ENCODE measurements around the gene HOXD8.

Gene HOXD8

DNA sequence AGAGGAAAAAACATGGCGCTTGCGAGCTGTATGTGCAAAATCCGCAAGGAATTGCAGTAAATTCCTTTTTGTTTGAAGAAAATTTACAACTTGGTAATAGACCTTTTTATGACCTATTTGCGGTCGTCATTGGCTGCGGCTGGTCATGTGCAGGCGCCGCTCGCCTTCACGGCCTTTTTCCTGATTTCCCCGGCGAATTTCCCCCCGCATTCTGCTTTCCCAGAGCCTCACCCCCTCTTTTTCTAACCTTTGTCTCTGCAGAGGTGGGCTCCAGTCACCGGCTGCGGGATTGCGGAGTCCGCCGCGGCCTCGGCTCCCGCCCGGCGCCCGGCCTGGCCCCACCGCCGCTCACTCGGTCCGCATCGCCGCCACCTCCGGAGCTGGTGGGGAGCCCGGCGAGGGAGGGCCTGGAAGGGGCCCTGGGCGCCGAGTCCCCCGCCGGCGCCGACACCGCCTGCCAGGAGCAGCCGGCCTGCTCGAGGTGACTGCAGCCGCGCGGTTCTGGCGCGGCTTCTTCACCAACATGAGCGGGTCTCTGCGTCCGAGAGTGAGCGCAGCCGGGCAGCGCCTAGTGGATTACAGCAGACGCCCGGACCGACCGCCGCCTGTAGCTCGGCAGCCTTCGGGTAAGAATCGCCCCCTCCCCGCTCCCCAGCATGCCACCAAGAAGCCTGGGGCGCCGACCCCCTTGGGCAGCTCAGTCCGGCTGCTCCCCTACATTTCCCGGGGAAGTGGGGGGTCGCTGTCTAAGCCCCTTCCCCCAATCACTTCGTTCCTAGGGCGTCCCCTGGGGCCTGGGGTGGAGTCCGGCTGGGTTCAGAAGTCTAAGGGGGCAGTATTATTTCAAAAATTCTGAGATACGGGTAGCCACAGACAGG, 7.1 kb downstream of the HOXD8 start:
- Histone ChIP-seq H3K9me3 (ENCODE audit: control insufficient read depth, insufficient read depth, low read length) (no peaks in the 10 kb centered on the region), H3K9ac (ENCODE audit: low read depth, low read length) (no peak overlapping the region), H3K4me3 (ENCODE audit: low read depth, low read length) (peak overlapping the region; percentile 49), H3K27ac (ENCODE audit: low read depth, low read length) (no peak overlapping the region), H3K27me3 (ENCODE audit: control insufficient read depth, insufficient read depth, low read length) (peaks cover 100% of the 10 kb centered on the region), H3K4me1 (ENCODE audit: control insufficient read depth, insufficient read depth, low read length) (peaks cover 5% of the 10 kb centered on the region; the same call in 1 of the 2 replicates), H3K36me3 (ENCODE audit: control insufficient read depth, insufficient read depth, low read length) (no peaks in the 10 kb centered on the region)

DNA sequence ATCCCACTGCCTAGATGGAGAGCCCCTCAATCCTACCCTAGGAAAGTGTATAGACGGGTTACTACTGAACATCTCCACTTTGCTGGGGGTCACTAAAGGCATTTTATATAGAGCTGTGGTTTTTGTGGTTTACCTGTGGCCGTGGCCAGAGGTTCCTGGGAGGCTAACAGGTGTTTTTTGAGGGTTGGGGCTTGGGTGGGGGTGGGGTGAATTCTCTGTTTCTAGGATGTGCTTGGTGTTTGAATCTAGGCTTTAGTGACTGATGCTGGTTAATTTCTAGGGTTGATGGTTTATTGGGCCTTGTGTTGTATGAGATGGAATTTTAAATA, 7.7 kb downstream of the HOXD8 start:
- no peak overlapping the region for H3K27ac ChIP-seq (ENCODE audit: low read depth, low read length)
- H3K4me3 ChIP-seq (ENCODE audit: low read depth, low read length), result no peak overlapping the region
- peaks cover 100% of the 10 kb centered on the region for H3K27me3 ChIP-seq (ENCODE audit: control insufficient read depth, insufficient read depth, low read length)

DNA sequence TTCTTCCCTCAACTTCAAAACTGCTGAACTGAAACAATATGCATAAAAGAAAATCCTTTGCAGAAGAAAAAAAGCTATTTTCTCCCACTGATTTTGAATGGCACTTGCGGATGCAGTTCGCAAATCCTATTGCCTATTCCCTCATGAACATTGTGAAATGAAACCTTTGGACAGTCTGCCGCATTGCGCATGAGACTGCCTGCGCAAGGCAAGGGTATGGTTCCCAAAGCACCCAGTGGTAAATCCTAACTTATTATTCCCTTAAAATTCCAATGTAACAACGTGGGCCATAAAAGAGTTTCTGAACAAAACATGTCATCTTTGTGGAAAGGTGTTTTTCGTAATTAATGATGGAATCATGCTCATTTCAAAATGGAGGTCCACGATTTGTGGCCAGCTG, 8.4 kb downstream of the HOXD8 start:
- H3K27ac ChIP-seq (ENCODE audit: low read depth, low read length), result no peak overlapping the region

More for the DNA sequence above, 7.7 kb downstream of the HOXD8 start:
- Histone ChIP-seq H3K36me3 (ENCODE audit: control insufficient read depth, insufficient read depth, low read length) (no peaks in the 10 kb centered on the region), H3K9ac (ENCODE audit: low read depth, low read length) (no peak overlapping the region), H3K9me3 (ENCODE audit: control insufficient read depth, insufficient read depth, low read length) (no peaks in the 10 kb centered on the region), H3K4me1 (ENCODE audit: control insufficient read depth, insufficient read depth, low read length) (peaks cover 4% of the 10 kb centered on the region; the same call in 1 of the 2 replicates)

DNA sequence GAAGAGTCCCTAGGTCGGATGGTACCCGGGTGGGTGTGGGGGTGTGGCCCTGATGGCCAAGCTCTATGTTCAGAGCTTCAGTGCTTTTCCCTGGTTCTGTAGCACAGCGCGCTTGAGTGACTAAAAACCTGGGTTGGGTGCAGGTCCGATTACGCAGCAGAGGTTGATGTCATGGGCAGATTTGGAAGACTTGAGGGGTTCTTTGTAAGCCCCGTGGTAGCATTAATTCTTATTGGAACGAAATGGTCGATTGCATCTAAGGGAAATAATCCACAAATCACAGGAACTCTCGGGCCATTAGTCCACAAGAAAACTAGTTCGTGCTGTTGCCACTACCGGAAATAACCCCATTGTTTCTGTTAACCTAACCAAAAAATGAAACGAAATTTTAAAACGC, 9.0 kb downstream of the HOXD8 start:
- no peaks in the 10 kb centered on the region for H3K4me1 ChIP-seq (ENCODE audit: control insufficient read depth, insufficient read depth, low read length)
- H3K27ac ChIP-seq (ENCODE audit: low read depth, low read length), result no peak overlapping the region
- no peak overlapping the region for H3K9ac ChIP-seq (ENCODE audit: low read depth, low read length)
- peaks cover 100% of the 10 kb centered on the region for H3K27me3 ChIP-seq (ENCODE audit: control insufficient read depth, insufficient read depth, low read length)
- H3K9me3 ChIP-seq (ENCODE audit: control insufficient read depth, insufficient read depth, low read length), result no peaks in the 10 kb centered on the region
- no peaks in the 10 kb centered on the region for H3K36me3 ChIP-seq (ENCODE audit: control insufficient read depth, insufficient read depth, low read length)
- H3K4me3 ChIP-seq (ENCODE audit: low read depth, low read length), result no peak overlapping the region

More for the DNA sequence above, 8.4 kb downstream of the HOXD8 start:
- no peak overlapping the region for H3K9ac ChIP-seq (ENCODE audit: low read depth, low read length)
- H3K9me3 ChIP-seq (ENCODE audit: control insufficient read depth, insufficient read depth, low read length), result no peaks in the 10 kb centered on the region
- no peaks in the 10 kb centered on the region for H3K4me1 ChIP-seq (ENCODE audit: control insufficient read depth, insufficient read depth, low read length)
- H3K27me3 ChIP-seq (ENCODE audit: control insufficient read depth, insufficient read depth, low read length), result peaks cover 100% of the 10 kb centered on the region
- no peaks in the 10 kb centered on the region for H3K36me3 ChIP-seq (ENCODE audit: control insufficient read depth, insufficient read depth, low read length)
- no peak overlapping the region for H3K4me3 ChIP-seq (ENCODE audit: low read depth, low read length)

DNA sequence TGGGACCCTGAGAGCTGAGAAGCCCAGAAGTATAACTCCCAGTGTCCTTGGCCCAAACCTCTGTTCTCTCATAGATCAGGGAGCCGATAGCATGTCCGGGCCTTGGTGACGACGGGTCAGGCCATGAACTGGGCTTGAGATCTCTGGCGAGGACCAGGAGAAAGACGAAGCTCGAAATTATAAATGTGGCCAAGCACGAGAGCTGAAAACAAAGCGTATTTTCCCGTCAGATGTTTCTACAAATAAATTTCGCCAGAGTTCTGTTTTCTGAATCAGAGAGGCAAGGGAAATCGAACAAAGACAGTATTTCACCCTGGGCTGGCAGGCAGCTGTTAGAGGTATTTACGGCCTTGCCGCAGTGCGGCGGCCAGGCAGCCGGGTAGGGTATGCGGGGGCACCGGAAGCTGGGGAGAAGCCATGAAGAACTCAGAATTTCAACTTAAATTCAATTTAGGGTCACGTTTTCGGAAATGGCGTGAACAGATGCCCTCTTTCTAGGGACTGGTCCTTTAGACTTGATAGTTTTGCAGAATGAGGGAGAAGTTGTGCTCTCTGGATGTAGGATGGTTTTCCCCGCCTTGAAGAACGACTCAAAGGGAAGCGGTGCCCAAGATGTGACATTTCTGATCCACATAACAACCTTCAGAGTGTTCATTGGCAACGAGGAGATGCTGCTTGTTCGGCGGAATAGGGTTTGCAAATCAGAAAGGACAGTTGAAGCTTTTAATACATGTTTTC, 9.6 kb downstream of the HOXD8 start:
- no peak overlapping the region for H3K9ac ChIP-seq (ENCODE audit: low read depth, low read length)
- H3K4me1 ChIP-seq (ENCODE audit: control insufficient read depth, insufficient read depth, low read length), result no peaks in the 10 kb centered on the region
- no peaks in the 10 kb centered on the region for H3K36me3 ChIP-seq (ENCODE audit: control insufficient read depth, insufficient read depth, low read length)
- H3K4me3 ChIP-seq (ENCODE audit: low read depth, low read length), result no peak overlapping the region
- H3K27ac ChIP-seq (ENCODE audit: low read depth, low read length), result no peak overlapping the region
- H3K9me3 ChIP-seq (ENCODE audit: control insufficient read depth, insufficient read depth, low read length), result no peaks in the 10 kb centered on the region
- peaks cover 100% of the 10 kb centered on the region for H3K27me3 ChIP-seq (ENCODE audit: control insufficient read depth, insufficient read depth, low read length)

DNA sequence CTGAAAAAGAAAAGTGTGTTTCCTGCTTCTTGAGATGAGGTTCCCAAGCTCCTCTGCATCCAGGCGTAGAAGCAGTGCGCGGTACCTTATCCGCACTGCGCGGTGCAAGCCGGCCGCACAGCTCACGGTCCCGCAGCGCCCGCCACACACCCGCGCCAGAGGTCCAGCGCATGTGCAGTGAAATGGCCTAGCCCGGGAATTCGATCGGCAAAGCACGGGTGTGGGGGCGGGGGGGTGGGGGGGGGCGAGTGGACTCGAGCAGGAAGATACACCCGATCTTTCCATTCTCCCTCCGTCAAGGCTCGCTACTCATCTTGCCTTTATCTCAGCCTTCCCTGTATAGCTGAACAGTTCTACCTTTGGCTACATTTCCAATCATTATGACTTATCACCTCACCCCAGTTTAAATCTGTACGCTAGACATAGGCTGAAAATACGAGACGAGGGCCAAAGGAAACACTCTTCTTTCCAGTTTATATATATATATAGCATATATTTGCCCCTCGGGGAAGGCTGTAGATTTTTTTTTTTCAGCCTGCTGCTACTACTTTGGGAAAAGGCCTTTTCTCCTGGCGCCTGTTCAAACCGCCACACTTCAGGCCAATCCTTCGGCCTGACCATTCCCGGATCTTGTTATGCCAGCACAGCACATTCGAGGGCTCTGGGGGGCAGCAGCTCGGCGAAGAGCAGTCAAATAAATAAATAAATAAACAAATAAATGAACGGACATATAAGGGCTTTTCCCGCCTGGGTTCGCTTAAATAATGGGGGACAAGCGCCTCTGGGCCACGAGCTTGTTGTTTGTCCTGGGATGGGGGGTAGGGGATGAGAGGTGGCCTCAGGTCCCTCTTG, 10.4 kb downstream of the HOXD8 start:
- Histone ChIP-seq H3K27me3 (ENCODE audit: control insufficient read depth, insufficient read depth, low read length) (peaks cover 100% of the 10 kb centered on the region), H3K9me3 (ENCODE audit: control insufficient read depth, insufficient read depth, low read length) (no peaks in the 10 kb centered on the region), H3K36me3 (ENCODE audit: control insufficient read depth, insufficient read depth, low read length) (no peaks in the 10 kb centered on the region), H3K4me3 (ENCODE audit: low read depth, low read length) (peak overlapping the region; percentile 65), H3K9ac (ENCODE audit: low read depth, low read length) (no peak overlapping the region), H3K4me1 (ENCODE audit: control insufficient read depth, insufficient read depth, low read length) (no peaks in the 10 kb centered on the region), H3K27ac (ENCODE audit: low read depth, low read length) (no peak overlapping the region)

DNA sequence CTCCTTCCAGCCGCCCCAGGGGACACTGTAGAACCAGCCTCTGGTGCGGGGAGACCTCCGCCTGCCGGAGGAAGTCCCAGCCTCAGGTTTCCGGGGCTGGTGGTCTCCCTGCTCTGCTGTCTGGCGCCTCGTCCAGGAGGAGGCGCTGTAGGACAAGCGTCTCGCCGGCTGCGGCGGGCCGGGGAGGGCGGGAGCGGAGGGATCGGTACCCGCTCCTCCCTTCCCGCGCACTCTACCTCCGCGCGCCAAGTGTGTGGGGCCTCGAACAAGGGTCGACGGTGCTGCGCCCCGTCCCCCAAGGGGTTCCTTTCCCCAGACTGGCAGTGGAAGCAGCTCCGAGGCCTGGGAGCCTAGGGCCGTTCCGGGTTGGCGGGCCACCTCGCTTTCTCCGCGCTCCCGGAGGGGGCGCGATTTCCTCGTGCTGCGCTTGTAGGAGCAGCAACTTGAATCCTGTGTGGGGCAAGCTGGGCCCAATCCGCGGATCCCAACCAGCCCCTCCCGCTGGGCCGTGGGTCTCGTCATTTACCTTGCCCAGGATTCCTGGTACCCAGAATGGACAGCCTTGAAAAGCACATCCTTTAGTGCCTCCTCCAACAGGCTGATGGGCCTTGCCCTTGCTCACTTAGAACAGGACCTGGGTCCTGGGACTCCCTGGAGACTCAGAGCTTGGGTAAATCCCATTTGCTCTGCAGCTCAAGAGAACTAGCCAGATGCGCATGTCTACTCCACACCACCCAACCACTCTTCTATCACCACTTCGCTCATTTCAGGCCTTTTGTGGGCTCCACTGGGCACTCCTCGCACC, 11.2 kb downstream of the HOXD8 start:
- peak overlapping the region; percentile 65 for H3K4me3 ChIP-seq (ENCODE audit: low read depth, low read length)
- H3K4me1 ChIP-seq (ENCODE audit: control insufficient read depth, insufficient read depth, low read length), result no peaks in the 10 kb centered on the region
- no peaks in the 10 kb centered on the region for H3K9me3 ChIP-seq (ENCODE audit: control insufficient read depth, insufficient read depth, low read length)
- no peak overlapping the region for H3K9ac ChIP-seq (ENCODE audit: low read depth, low read length)
- no peaks in the 10 kb centered on the region for H3K36me3 ChIP-seq (ENCODE audit: control insufficient read depth, insufficient read depth, low read length)
- H3K27me3 ChIP-seq (ENCODE audit: control insufficient read depth, insufficient read depth, low read length), result peaks cover 100% of the 10 kb centered on the region
- no peak overlapping the region for H3K27ac ChIP-seq (ENCODE audit: low read depth, low read length)

DNA sequence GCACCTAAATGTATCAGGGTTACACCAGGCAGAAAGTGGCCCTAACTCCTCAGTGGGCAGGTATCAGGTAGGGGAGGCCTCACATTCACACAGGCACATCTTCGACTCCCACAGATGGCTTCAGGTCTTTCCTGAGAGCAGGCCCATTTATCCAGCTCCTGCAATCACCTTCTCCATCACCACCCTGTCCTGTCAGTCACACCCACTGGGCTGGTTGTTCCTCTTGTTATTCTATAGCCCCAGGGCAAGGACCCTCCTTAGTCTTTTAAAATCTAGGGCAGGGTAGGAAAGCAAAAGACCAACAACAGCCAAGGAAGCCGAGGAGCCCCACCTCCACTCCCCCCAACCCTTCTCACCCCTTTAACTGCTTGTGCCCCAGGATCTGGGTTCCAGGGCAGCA, 12.8 kb downstream of the HOXD8 start:
- Histone ChIP-seq H3K27me3 (ENCODE audit: control insufficient read depth, insufficient read depth, low read length) (peaks cover 100% of the 10 kb centered on the region), H3K4me1 (ENCODE audit: control insufficient read depth, insufficient read depth, low read length) (no peaks in the 10 kb centered on the region), H3K4me3 (ENCODE audit: low read depth, low read length) (no peak overlapping the region), H3K36me3 (ENCODE audit: control insufficient read depth, insufficient read depth, low read length) (no peaks in the 10 kb centered on the region), H3K9ac (ENCODE audit: low read depth, low read length) (no peak overlapping the region), H3K9me3 (ENCODE audit: control insufficient read depth, insufficient read depth, low read length) (peaks cover 3% of the 10 kb centered on the region; the same call in 1 of the 2 replicates), H3K27ac (ENCODE audit: low read depth, low read length) (no peak overlapping the region)

DNA sequence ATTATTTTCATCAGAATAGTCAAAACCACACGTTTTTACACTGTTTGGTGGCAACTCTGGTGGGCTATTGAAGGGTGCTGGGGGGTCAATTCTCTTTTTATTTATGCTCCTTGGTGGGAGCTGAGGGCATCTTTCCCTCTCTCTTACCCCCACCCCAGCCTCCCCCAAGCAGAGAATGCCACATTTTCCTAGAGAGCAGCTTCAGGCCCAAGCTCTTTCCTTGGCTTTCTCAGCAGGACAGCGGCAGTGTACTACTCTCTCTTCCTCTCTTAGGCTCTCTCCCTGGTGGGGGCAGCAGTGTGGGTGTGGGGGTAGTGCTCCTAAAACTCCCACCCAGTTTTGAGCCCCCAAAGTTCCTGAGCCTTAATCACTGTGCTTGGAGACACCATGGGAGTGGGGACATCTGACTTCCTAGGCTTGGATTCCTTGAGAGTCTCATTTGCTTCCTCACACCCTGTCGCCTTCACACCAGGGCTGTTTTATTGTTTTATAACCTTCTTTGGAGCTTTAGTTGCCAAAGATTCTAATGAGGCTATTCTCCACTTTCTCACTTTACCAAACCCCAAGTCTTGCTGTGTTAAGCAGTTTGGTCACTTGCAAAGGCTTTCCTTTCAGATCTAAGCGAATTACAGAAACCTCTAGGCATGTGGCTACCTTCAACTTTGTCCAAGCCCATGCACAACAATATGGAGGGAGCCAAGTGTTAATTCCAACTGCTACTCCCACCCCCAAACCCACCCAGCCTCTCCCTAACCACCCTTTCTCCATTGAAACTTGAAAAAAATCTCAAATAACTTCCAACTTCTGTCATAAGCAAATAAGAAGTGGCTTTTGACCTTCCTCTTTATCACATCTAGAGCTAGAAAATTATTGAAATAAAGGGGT, 15.8 kb downstream of the HOXD8 start:
- Histone ChIP-seq H3K9me3 (ENCODE audit: control insufficient read depth, insufficient read depth, low read length) (peaks cover 3% of the 10 kb centered on the region; the same call in 1 of the 2 replicates), H3K4me1 (ENCODE audit: control insufficient read depth, insufficient read depth, low read length) (no peaks in the 10 kb centered on the region), H3K36me3 (ENCODE audit: control insufficient read depth, insufficient read depth, low read length) (no peaks in the 10 kb centered on the region), H3K9ac (ENCODE audit: low read depth, low read length) (no peak overlapping the region), H3K27me3 (ENCODE audit: control insufficient read depth, insufficient read depth, low read length) (peaks cover 100% of the 10 kb centered on the region), H3K4me3 (ENCODE audit: low read depth, low read length) (no peak overlapping the region), H3K27ac (ENCODE audit: low read depth, low read length) (no peak overlapping the region)
